Neuron (in vitro differentiated cells): Measurements from ENCODE around the gene ANKRD49.

Experiments
- H2AFZ ChIP-seq: one replicate; pipeline ENCODE4 v1.6.1; 2013; ENCODE audit warnings: low read depth, mild to moderate bottlenecking, inconsistent platforms, low read length, moderate library complexity
- H3K27me3 ChIP-seq: one replicate; pipeline ENCODE4 v1.6.1; 2013; ENCODE audit warnings: low read length; ENCODE audit not compliant: insufficient read depth
- H3K36me3 ChIP-seq: one replicate; pipeline ENCODE4 v1.6.1; 2013; ENCODE audit warnings: low read length; ENCODE audit not compliant: insufficient read depth
- H3K4me1 ChIP-seq: one replicate; pipeline ENCODE4 v1.6.1; 2013; ENCODE audit warnings: low read length; ENCODE audit not compliant: insufficient read depth
- H3K4me3 ChIP-seq: 2 replicates; pipeline ENCODE4 v1.5.1; 2013; ENCODE audit warnings: mild to moderate bottlenecking, low read length, moderate library complexity
- H3K9me3 ChIP-seq: one replicate; pipeline ENCODE4 v1.6.1; 2013; ENCODE audit warnings: low read length

Gene ANKRD49

GRCh38 chr11:94493281-94494125 is at the start of gene ANKRD49, which contains the start of gene MRE11:
Gene ANKRD49 (plus strand): TSS chr11:94493984. CDS start chr11:94496694, 2,710 bp downstream.
Gene MRE11 (minus strand): TSS chr11:94493844. CDS start chr11:94492801, 1,043 bp downstream.
- peaks cover 43% of the 10 kb centered on the region for H3K36me3 ChIP-seq
- H3K9me3 ChIP-seq: no peaks in the 10 kb centered on the region
- peaks cover 13% of the 10 kb centered on the region for H3K4me1 ChIP-seq
- peak within 1 kb of the TSS; percentile 81 for H2AFZ ChIP-seq
- H3K4me3 ChIP-seq: peak within 1 kb of the TSS; percentile 89
- no peaks in the 10 kb centered on the region for H3K27me3 ChIP-seq

GRCh38 chr11:94445641-94446040 is 48.1 kb upstream of the ANKRD49 start:
- no peak overlapping the region for H2AFZ ChIP-seq
- H3K4me3 ChIP-seq: no peak overlapping the region
- no peaks in the 10 kb centered on the region for H3K27me3 ChIP-seq
- peaks cover 2% of the 10 kb centered on the region for H3K4me1 ChIP-seq
- peaks cover 27% of the 10 kb centered on the region for H3K36me3 ChIP-seq
- H3K9me3 ChIP-seq: no peaks in the 10 kb centered on the region

GRCh38 chr11:94447149-94447548 is 46.6 kb upstream of the ANKRD49 start:
- Histone ChIP-seq H3K4me1 (peaks cover 2% of the 10 kb centered on the region), H3K9me3 (no peaks in the 10 kb centered on the region), H3K36me3 (peaks cover 27% of the 10 kb centered on the region), H3K4me3 (no peak overlapping the region), H2AFZ (no peak overlapping the region), H3K27me3 (no peaks in the 10 kb centered on the region)

- no peak overlapping the region for H2AFZ ChIP-seq
- peaks cover 21% of the 10 kb centered on the region for H3K36me3 ChIP-seq
Observed at GRCh38 chr11:94449029-94449428, 44.8 kb upstream of the ANKRD49 start.

GRCh38 chr11:94449437-94449836 is 44.3 kb upstream of the ANKRD49 start:
- no peak overlapping the region for H3K4me3 ChIP-seq

More at GRCh38 chr11:94449029-94449428, 44.8 kb upstream of the ANKRD49 start:
- Histone ChIP-seq H3K9me3 (no peaks in the 10 kb centered on the region), H3K27me3 (no peaks in the 10 kb centered on the region), H3K4me3 (no peak overlapping the region), H3K4me1 (no peaks in the 10 kb centered on the region)

GRCh38 chr11:94450048-94450447 is 43.7 kb upstream of the ANKRD49 start:
- no peak overlapping the region for H3K4me3 ChIP-seq
- H3K27me3 ChIP-seq: no peaks in the 10 kb centered on the region
- H3K36me3 ChIP-seq: peaks cover 14% of the 10 kb centered on the region
- no peaks in the 10 kb centered on the region for H3K9me3 ChIP-seq
- no peaks in the 10 kb centered on the region for H3K4me1 ChIP-seq
- H2AFZ ChIP-seq: no peak overlapping the region

More at GRCh38 chr11:94449437-94449836, 44.3 kb upstream of the ANKRD49 start:
- Histone ChIP-seq H2AFZ (no peak overlapping the region), H3K36me3 (peaks cover 17% of the 10 kb centered on the region), H3K9me3 (no peaks in the 10 kb centered on the region), H3K27me3 (no peaks in the 10 kb centered on the region), H3K4me1 (no peaks in the 10 kb centered on the region)

GRCh38 chr11:94452988-94453387 is 40.8 kb upstream of the ANKRD49 start:
- Histone ChIP-seq H2AFZ (no peak overlapping the region), H3K4me3 (no peak overlapping the region), H3K27me3 (no peaks in the 10 kb centered on the region), H3K36me3 (peaks cover 7% of the 10 kb centered on the region), H3K4me1 (no peaks in the 10 kb centered on the region), H3K9me3 (no peaks in the 10 kb centered on the region)

GRCh38 chr11:94454301-94454700 is 39.5 kb upstream of the ANKRD49 start:
- H3K9me3 ChIP-seq: no peaks in the 10 kb centered on the region
- H3K27me3 ChIP-seq: no peaks in the 10 kb centered on the region
- no peak overlapping the region for H3K4me3 ChIP-seq
- H3K4me1 ChIP-seq: no peaks in the 10 kb centered on the region
- H3K36me3 ChIP-seq: peaks cover 7% of the 10 kb centered on the region
- H2AFZ ChIP-seq: no peak overlapping the region

- Histone ChIP-seq H3K36me3 (peaks cover 21% of the 10 kb centered on the region), H3K9me3 (no peaks in the 10 kb centered on the region)
Observed at GRCh38 chr11:94455861-94456260, 37.9 kb upstream of the ANKRD49 start.

GRCh38 chr11:94457118-94458029 is 36.4 kb upstream of the ANKRD49 start:
- Histone ChIP-seq H2AFZ (no peak overlapping the region), H3K9me3 (no peaks in the 10 kb centered on the region), H3K27me3 (no peaks in the 10 kb centered on the region), H3K4me1 (no peaks in the 10 kb centered on the region), H3K4me3 (no peak overlapping the region), H3K36me3 (peaks cover 24% of the 10 kb centered on the region)

More at GRCh38 chr11:94455861-94456260, 37.9 kb upstream of the ANKRD49 start:
- Histone ChIP-seq H3K4me1 (no peaks in the 10 kb centered on the region), H3K27me3 (no peaks in the 10 kb centered on the region), H2AFZ (no peak overlapping the region), H3K4me3 (no peak overlapping the region)

GRCh38 chr11:94459576-94459975 is 34.2 kb upstream of the ANKRD49 start:
- H3K9me3 ChIP-seq: no peaks in the 10 kb centered on the region
- H3K4me3 ChIP-seq: no peak overlapping the region
- H3K36me3 ChIP-seq: peaks cover 27% of the 10 kb centered on the region
- no peaks in the 10 kb centered on the region for H3K27me3 ChIP-seq
- H3K4me1 ChIP-seq: no peaks in the 10 kb centered on the region
- H2AFZ ChIP-seq: no peak overlapping the region

- Histone ChIP-seq H3K9me3 (no peaks in the 10 kb centered on the region), H2AFZ (no peak overlapping the region), H3K27me3 (no peaks in the 10 kb centered on the region), H3K4me3 (no peak overlapping the region), H3K36me3 (peaks cover 29% of the 10 kb centered on the region), H3K4me1 (no peaks in the 10 kb centered on the region)
Observed at GRCh38 chr11:94469416-94469815, 24.4 kb upstream of the ANKRD49 start.
